GM18508 (cell line): ENCODE measurements around the gene NAA50.

Experiments
- ATAC-seq: cut with Tn5 transposase; IDR thresholded peaks from one replicate; pipeline ENCODE4 v1.9.1; 2021; ENCODE audit warnings: moderate number of reproducible peaks; ENCODE audit not compliant: insufficient read depth, unreplicated experiment

The NAA50 gene

GRCh38 chr3:113745756-113746547, at the start of gene NAA50:
Gene NAA50, minus strand, starts transcription at chr3:113746249. Its CDS starts 300 bp downstream, at chr3:113745949.
- ATAC-seq: no peak

GRCh38 chr3:113795693-113796092, 49.6 kb upstream of the NAA50 start:
- no peak for ATAC-seq

- ATAC-seq: no peak
These were observed 48.5 kb upstream of the NAA50 start for GRCh38 chr3:113794526-113794925.

GRCh38 chr3:113791381-113791780, 45.3 kb upstream of the NAA50 start:
- no peak for ATAC-seq

GRCh38 chr3:113783980-113784379, 37.9 kb upstream of the NAA50 start:
- no peak for ATAC-seq

GRCh38 chr3:113783463-113783862, 37.4 kb upstream of the NAA50 start:
- ATAC-seq: no peak

GRCh38 chr3:113776564-113776963, 30.5 kb upstream of the NAA50 start:
- no peak for ATAC-seq

GRCh38 chr3:113775516-113775915, 29.5 kb upstream of the NAA50 start:
- ATAC-seq: no peak

- ATAC-seq: no peak
These were observed 27.3 kb upstream of the NAA50 start for GRCh38 chr3:113773381-113773780.

- no peak for ATAC-seq
These were observed 25.9 kb upstream of the NAA50 start for GRCh38 chr3:113771993-113772392.

GRCh38 chr3:113769551-113769950, 23.5 kb upstream of the NAA50 start:
- ATAC-seq: peak; percentile 58

- ATAC-seq: no peak
These were observed 18.6 kb upstream of the NAA50 start for GRCh38 chr3:113764698-113765097.

- ATAC-seq: no peak
These were observed 12.5 kb upstream of the NAA50 start for GRCh38 chr3:113758389-113759024.

- ATAC-seq: no peak
These were observed 8.6 kb upstream of the NAA50 start for GRCh38 chr3:113754494-113755159.

GRCh38 chr3:113753376-113753985, 7.4 kb upstream of the NAA50 start:
- no peak for ATAC-seq

- no peak for ATAC-seq
These were observed 5.1 kb upstream of the NAA50 start for GRCh38 chr3:113751141-113751540.

GRCh38 chr3:113747283-113748046, 1.4 kb upstream of the NAA50 start:
- ATAC-seq: no peak

GRCh38 chr3:113746548-113747282, 666 bp upstream of the NAA50 start, which contains the start of gene ATP6V1A:
Gene ATP6V1A, plus strand, starts transcription at chr3:113747035. Its CDS starts 31,719 bp downstream, at chr3:113778754.
- ATAC-seq: no peak
